ENCODE data around the gene TM9SF4. TPM values are rescaled to one million over a fixed set of nuclear protein-coding genes. Genes with fewer than 3 reads are reported as not detected.
A peak's percentile ranks its signal among the peaks of the same experiment; 100 is the strongest.

TM9SF4 gene
- total RNA-seq, 4 donors from 2014 or later, result 19.9 to 34.4 (median 25.2) TPM

GRCh38 chr20:32189123-32189410 is 79.6 kb downstream of the TM9SF4 start:
- Histone ChIP-seq H3K27ac (replicated peaks in 1 of 4) (peak overlapping the region; percentile 84 to 92 (median 86)), H3K36me3 (peaks cover 0 to 4% (median 2%) of the 10 kb centered on the region in 4 donors), H3K9me3 (no peaks in the 10 kb centered on the region), H3K4me3 (peak overlapping the region; percentile 75 to 82 (median 76)), H3K27me3 (no peaks in the 10 kb centered on the region), H3K4me1 (peaks cover 23 to 65% (median 34%) of the 10 kb centered on the region in 4 donors)
- no peak for TF ChIP-seq EP300 (IDR thresholded peaks at IDR 0.05)
- no peak for TF ChIP-seq CTCF (IDR thresholded peaks at IDR 0.05)
- no peak for TF ChIP-seq POLR2A (IDR thresholded peaks at IDR 0.05; ENCODE audit: low read depth)
- TF ChIP-seq POLR2AphosphoS5 (IDR thresholded peaks at IDR 0.05), result no peak
- 86% methylated on average over 2 of the region's 9 CpGs for WGBS
- intact Hi-C loops (cut with DNase I), result no loop called here
- DNase-seq (ENCODE audit: extremely low spot score), result no peak

GRCh38 chr20:32189691-32190615 is 80.4 kb downstream of the TM9SF4 start:
- WGBS, result 3% methylated on average over 29 of the region's 88 CpGs
- TF ChIP-seq EP300 (IDR thresholded peaks at IDR 0.05) (no peak), POLR2AphosphoS5 (IDR thresholded peaks at IDR 0.05) (peak; percentile 2 to 5)
- peaks cover 0 to 8% (median 6%) of the 10 kb centered on the region in 4 donors for H3K36me3 ChIP-seq
- no peaks in the 10 kb centered on the region for H3K27me3 ChIP-seq
- intact Hi-C loops (cut with DNase I), result no loop called here
- peaks cover 23 to 65% (median 34%) of the 10 kb centered on the region in 4 donors for H3K4me1 ChIP-seq
- peak overlapping the region; percentile 84 to 92 (median 86) for H3K27ac ChIP-seq (replicated peaks in 1 of 4)
- DNase-seq (ENCODE audit: extremely low spot score), result no peak
- no peaks in the 10 kb centered on the region for H3K9me3 ChIP-seq
- peak overlapping the region; percentile 75 to 82 (median 76) for H3K4me3 ChIP-seq

GRCh38 chr20:32190616-32191415 is 81.3 kb downstream of the TM9SF4 start:
- 41% methylated on average over 12 of the region's 14 CpGs for WGBS
- TF ChIP-seq POLR2A (IDR thresholded peaks at IDR 0.05; ENCODE audit: low read depth) (no peak), POLR2AphosphoS5 (IDR thresholded peaks at IDR 0.05) (no peak), CTCF (IDR thresholded peaks at IDR 0.05) (no peak), EP300 (IDR thresholded peaks at IDR 0.05) (no peak)
- intact Hi-C loops (cut with DNase I), result no loop called here
- H3K9me3 ChIP-seq, result no peaks in the 10 kb centered on the region
- peaks cover 23 to 65% (median 34%) of the 10 kb centered on the region in 4 donors for H3K4me1 ChIP-seq
- peak overlapping the region; percentile 75 to 82 (median 76) for H3K4me3 ChIP-seq
- H3K27ac ChIP-seq (replicated peaks in 1 of 4), result peak overlapping the region; percentile 84 to 92 (median 86)
- DNase-seq (ENCODE audit: extremely low spot score), result no peak
- H3K36me3 ChIP-seq, result peaks cover under 1 to 16% (median 15%) of the 10 kb centered on the region in 4 donors
- no peaks in the 10 kb centered on the region for H3K27me3 ChIP-seq

GRCh38 chr20:32191422-32191821 is 81.9 kb downstream of the TM9SF4 start:
- no peak overlapping the region for H3K4me3 ChIP-seq
- TF ChIP-seq CTCF (IDR thresholded peaks at IDR 0.05) (no peak), POLR2A (IDR thresholded peaks at IDR 0.05; ENCODE audit: low read depth) (no peak), POLR2AphosphoS5 (IDR thresholded peaks at IDR 0.05) (no peak), EP300 (IDR thresholded peaks at IDR 0.05) (no peak)
- no peak for DNase-seq (ENCODE audit: extremely low spot score)
- peaks cover 23 to 62% (median 34%) of the 10 kb centered on the region in 4 donors for H3K4me1 ChIP-seq
- H3K36me3 ChIP-seq, result peaks cover 7 to 22% (median 21%) of the 10 kb centered on the region in 4 donors
- 100% methylated on average over 1 of the region's 3 CpGs for WGBS
- H3K9me3 ChIP-seq, result no peaks in the 10 kb centered on the region
- peak overlapping the region in 3 of 4 donors; percentile 84 to 92 (median 86) for H3K27ac ChIP-seq (replicated peaks in 1 of 4)
- H3K27me3 ChIP-seq, result no peaks in the 10 kb centered on the region
- intact Hi-C loops (cut with DNase I), result no loop called here

- H3K9me3 ChIP-seq, result no peaks in the 10 kb centered on the region
- TF ChIP-seq POLR2A (IDR thresholded peaks at IDR 0.05; ENCODE audit: low read depth) (no peak), POLR2AphosphoS5 (IDR thresholded peaks at IDR 0.05) (no peak), CTCF (IDR thresholded peaks at IDR 0.05) (no peak)
- peaks cover 23 to 57% (median 32%) of the 10 kb centered on the region in 4 donors for H3K4me1 ChIP-seq
- H3K4me3 ChIP-seq, result no peak overlapping the region
- H3K27ac ChIP-seq (replicated peaks in 1 of 4), result peak overlapping the region in 2 of 4 donors; percentile 36 to 86
- DNase-seq (ENCODE audit: extremely low spot score), result no peak
- H3K27me3 ChIP-seq, result no peaks in the 10 kb centered on the region
- intact Hi-C loops (cut with DNase I), result no loop called here
- peaks cover 11 to 27% (median 25%) of the 10 kb centered on the region in 4 donors for H3K36me3 ChIP-seq
Observed at GRCh38 chr20:32191873-32192272, 82.4 kb downstream of the TM9SF4 start.

Data from esophagus muscularis mucosa (tissue), 4 donors.